GM12892 (cell line): ENCODE measurements around the gene INTS2.

Source experiments
- POLR2A ChIP-seq: IDR thresholded peaks from 2 replicates; pipeline ENCODE4 v1.6.1; 2011; ENCODE audit warnings: low read depth, low read length, control low read depth
- TAF1 ChIP-seq: IDR thresholded peaks from 2 replicates; pipeline ENCODE4 v1.6.1; 2011; ENCODE audit warnings: low read depth, mild to moderate bottlenecking, control low read depth, low read length, borderline replicate concordance

GRCh38 chr17:61884864-61885263, 42.9 kb downstream of the INTS2 start:
- no peak for TF ChIP-seq POLR2A
- no peak for TF ChIP-seq TAF1
